Activated effector memory CD4-positive, alpha-beta T cell treated with Interleukin-2 at 50 U/mL for 16 hours (primary cell): ENCODE measurements around the gene VWC2L.

ENCODE experiments used
- DNase-seq: peaks from one replicate; pipeline ENCODE4 v3.0.0-alpha.2; 2020

VWC2L gene

GRCh38 chr2:214471382-214471781 is 60.5 kb downstream of the VWC2L start:
- DNase-seq: no peak

- no peak for DNase-seq
Observed at GRCh38 chr2:214471990-214472389, 61.1 kb downstream of the VWC2L start.

GRCh38 chr2:214477305-214477704 is 66.5 kb downstream of the VWC2L start:
- DNase-seq: no peak

- no peak for DNase-seq
Observed at GRCh38 chr2:214481204-214481603, 70.3 kb downstream of the VWC2L start.

GRCh38 chr2:214482728-214483127 is 71.9 kb downstream of the VWC2L start:
- no peak for DNase-seq

- DNase-seq: no peak
Observed at GRCh38 chr2:214484239-214484638, 73.4 kb downstream of the VWC2L start.

GRCh38 chr2:214484701-214485100 is 73.8 kb downstream of the VWC2L start:
- DNase-seq: no peak

GRCh38 chr2:214489181-214489580 is 78.3 kb downstream of the VWC2L start:
- no peak for DNase-seq

GRCh38 chr2:214489702-214490101 is 78.8 kb downstream of the VWC2L start:
- DNase-seq: no peak

- no peak for DNase-seq
Observed at GRCh38 chr2:214492152-214492551, 81.3 kb downstream of the VWC2L start.

GRCh38 chr2:214492608-214493007 is 81.8 kb downstream of the VWC2L start:
- DNase-seq: no peak

GRCh38 chr2:214497489-214497888 is 86.6 kb downstream of the VWC2L start:
- DNase-seq: no peak

- DNase-seq: no peak
Observed at GRCh38 chr2:214503568-214503967, 92.7 kb downstream of the VWC2L start.

- no peak for DNase-seq
Observed at GRCh38 chr2:214504599-214505376, 93.9 kb downstream of the VWC2L start.

GRCh38 chr2:214507032-214507431 is 96.2 kb downstream of the VWC2L start:
- no peak for DNase-seq

- no peak for DNase-seq
Observed at GRCh38 chr2:214514704-214515103, 103.8 kb downstream of the VWC2L start.

- DNase-seq: no peak
Observed at GRCh38 chr2:214515111-214515510, 104.3 kb downstream of the VWC2L start.

GRCh38 chr2:214519258-214519818 is 108.5 kb downstream of the VWC2L start:
- DNase-seq: no peak

GRCh38 chr2:214529021-214529420 is 118.2 kb downstream of the VWC2L start:
- no peak for DNase-seq

GRCh38 chr2:214529514-214529913 is 118.7 kb downstream of the VWC2L start:
- DNase-seq: no peak

GRCh38 chr2:214533541-214533940 is 122.7 kb downstream of the VWC2L start:
- no peak for DNase-seq

- DNase-seq: no peak
Observed at GRCh38 chr2:214536625-214537024, 125.8 kb downstream of the VWC2L start.

- no peak for DNase-seq
Observed at GRCh38 chr2:214537929-214538328, 127.1 kb downstream of the VWC2L start.

GRCh38 chr2:214542295-214542694 is 131.4 kb downstream of the VWC2L start:
- DNase-seq: no peak

GRCh38 chr2:214542866-214543265 is 132.0 kb downstream of the VWC2L start:
- DNase-seq: no peak
